SHP77 treated with DMSO at 0.1 percent for 48 hours (cell line): ENCODE data around the gene KLHL11.

Experiments used
- DNase-seq: peaks from one replicate; lab custom pipeline; 2025; lab: John Stamatoyannopoulos, UW

KLHL11 gene, protein sequence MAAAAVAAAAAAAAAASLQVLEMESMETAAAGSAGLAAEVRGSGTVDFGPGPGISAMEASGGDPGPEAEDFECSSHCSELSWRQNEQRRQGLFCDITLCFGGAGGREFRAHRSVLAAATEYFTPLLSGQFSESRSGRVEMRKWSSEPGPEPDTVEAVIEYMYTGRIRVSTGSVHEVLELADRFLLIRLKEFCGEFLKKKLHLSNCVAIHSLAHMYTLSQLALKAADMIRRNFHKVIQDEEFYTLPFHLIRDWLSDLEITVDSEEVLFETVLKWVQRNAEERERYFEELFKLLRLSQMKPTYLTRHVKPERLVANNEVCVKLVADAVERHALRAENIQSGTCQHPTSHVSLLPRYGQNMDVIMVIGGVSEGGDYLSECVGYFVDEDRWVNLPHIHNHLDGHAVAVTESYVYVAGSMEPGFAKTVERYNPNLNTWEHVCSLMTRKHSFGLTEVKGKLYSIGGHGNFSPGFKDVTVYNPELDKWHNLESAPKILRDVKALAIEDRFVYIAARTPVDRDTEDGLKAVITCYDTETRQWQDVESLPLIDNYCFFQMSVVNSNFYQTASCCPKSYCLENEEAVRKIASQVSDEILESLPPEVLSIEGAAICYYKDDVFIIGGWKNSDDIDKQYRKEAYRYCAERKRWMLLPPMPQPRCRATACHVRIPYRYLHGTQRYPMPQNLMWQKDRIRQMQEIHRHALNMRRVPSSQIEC

GRCh38 chr17:41864836-41865595 is at the start of gene KLHL11:
TSS of gene KLHL11 (minus strand) at chr17:41865423. CDS start at chr17:41865370, 53 bp downstream.
- DNase-seq, result peak; percentile 44

DNA sequence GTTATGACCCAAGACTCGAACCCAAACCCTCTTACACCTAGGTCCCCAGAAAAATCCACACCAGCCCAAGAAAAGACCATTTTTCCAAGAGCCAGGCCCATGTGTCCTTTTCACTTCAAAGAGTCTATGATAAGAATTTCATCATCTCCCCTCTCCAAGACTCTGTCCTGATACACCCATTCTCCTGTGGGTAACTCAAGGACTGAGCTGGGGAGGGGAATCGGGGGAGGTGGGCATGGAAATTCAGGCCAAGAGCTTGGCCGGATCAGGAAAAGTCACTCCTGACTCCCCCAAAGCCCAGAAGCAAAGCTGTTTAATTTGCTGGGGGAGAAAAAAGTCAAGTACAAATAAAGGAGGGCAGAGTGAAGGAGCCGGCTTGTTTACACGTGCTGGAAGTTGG is 49.8 kb upstream of the KLHL11 start:
- DNase-seq, result no peak

GRCh38 chr17:41914358-41914766 is 49.1 kb upstream of the KLHL11 start:
- no peak for DNase-seq

GRCh38 chr17:41913798-41914197 is 48.6 kb upstream of the KLHL11 start:
- no peak for DNase-seq

DNA sequence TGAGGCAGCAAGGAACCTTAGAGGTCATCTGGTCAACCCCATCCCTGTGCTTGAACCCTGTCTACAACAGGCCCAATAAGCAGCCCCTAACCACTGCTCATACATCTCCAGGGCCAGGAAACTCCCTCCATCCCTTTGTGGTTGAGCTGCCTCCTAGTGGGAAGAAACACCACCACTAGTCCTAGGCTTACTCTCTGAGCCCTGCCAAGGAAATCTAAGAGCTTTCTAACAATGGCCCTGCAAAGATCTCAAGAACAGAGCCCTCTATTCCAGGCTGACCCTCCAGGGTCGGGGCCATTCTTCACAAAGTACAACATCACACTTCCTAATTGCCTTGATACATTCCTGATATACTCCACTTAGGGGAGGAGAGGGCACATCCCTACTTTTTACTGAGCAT is 47.7 kb upstream of the KLHL11 start:
- DNase-seq, result no peak

- no peak for DNase-seq
Observed at GRCh38 chr17:41910701-41911391, 45.6 kb upstream of the KLHL11 start.

GRCh38 chr17:41909088-41909487 is 43.9 kb upstream of the KLHL11 start:
- no peak for DNase-seq

- DNase-seq, result no peak
Observed at GRCh38 chr17:41907633-41908539, 42.7 kb upstream of the KLHL11 start.

- DNase-seq, result no peak
Observed at GRCh38 chr17:41907185-41907556, 41.9 kb upstream of the KLHL11 start.

GRCh38 chr17:41906465-41907184 is 41.4 kb upstream of the KLHL11 start:
- no peak for DNase-seq

- no peak for DNase-seq
Observed at GRCh38 chr17:41905172-41905571, 39.9 kb upstream of the KLHL11 start.

- DNase-seq, result no peak
Observed at GRCh38 chr17:41904242-41904841, 39.1 kb upstream of the KLHL11 start.

DNA sequence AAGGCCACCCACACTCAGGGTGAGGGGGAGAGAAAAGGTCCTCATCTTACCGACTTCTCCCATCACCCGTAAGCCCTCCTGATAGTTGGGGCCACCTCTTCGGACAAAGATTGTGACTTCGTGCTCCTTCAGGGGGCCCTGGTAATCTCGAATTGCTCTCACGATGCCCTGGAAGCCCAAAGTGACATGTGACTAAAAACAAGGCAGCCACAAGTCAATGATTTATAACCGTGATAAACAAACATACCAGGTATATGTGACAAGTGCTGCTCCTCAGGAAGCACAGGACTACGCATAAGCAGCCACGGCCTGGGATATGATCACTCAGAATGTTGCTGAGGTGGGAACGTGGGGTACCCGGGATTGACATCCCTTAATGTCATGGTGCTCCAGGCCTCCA is 36.4 kb upstream of the KLHL11 start:
- no peak for DNase-seq

DNA sequence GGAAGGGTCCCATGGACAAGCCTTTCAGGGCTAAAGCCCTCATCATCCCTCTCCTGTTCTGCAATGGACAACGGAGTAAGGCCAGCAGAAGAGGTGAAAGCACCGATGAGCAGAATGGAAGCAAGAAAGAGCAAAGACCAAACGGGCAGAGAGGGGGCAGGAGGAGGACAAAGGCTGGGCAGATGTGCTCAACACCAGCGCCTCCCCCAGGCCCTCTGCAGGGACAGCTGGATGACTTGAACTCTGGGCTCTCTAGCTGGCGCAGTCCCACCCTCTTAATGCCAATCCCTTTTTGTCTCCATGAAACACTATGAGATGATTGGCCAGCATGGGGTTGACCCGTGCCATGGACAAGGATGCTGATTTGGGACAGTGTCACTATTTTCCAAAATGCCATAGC is 31.5 kb upstream of the KLHL11 start:
- DNase-seq, result no peak

DNA sequence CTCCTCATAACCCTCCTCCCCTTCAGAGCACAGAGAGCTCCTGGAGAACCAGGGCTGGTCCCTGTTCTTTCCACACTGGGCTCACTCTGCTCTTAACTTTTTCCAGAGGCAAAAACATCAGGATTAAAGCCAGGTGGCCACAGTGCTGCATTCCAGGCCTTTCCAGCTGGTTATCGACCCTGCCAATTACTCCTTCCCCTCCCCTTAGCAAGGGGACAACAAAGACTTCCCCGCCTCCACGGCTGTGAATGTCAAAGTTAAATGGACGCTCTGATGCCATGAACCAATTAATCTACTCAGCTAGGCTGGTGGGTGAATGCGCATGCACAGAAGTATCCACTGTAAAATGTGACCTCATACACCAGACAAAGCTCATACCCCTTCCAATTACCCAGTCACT is 30.4 kb upstream of the KLHL11 start:
- DNase-seq, result no peak

- no peak for DNase-seq
Observed at GRCh38 chr17:41894791-41895331, 29.6 kb upstream of the KLHL11 start.

DNA sequence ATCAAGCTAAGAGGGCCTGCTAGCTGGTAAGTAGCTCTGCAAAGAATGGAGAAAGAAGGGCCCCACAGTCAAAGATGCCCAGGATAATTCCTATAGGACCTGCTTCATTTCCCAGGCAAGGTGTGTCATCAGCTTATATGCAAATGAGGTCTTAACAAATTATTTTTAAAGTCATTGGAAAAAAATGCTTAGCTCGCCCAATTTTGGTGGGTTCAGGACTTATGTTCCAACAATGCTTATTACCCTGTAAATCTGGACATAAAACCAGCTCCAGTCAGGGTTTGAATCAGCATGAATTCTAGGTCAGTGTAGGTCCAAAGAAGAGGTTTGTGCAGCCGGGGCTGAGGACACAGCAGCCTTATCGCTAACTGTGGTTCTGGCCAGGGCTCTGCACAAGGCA is 28.2 kb upstream of the KLHL11 start:
- no peak for DNase-seq

DNA sequence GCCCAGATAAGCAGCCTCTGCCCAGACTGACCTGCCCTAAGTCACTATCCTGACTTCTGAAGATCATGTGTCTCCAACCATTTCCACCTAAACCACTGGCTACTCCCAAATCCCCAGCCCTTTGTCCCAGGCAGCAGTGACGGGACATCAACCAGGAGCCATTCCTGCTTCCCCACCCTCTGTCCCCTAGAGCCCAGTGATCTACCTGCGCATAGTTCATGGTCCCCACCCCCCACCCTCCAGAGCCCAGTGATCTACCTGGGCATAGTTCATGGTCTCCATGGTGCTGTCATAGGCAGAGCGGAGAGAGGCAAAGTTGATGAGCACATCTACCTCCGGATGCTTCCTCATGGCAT is 26.8 kb upstream of the KLHL11 start:
- no peak for DNase-seq

- DNase-seq, result no peak
Observed at GRCh38 chr17:41891135-41892020, 26.2 kb upstream of the KLHL11 start.
